ENCODE data around the gene BLVRA.
"Not testable (repeated sequence)": the region's sequence is repeated elsewhere in the genome, so short reads cannot be mapped to it uniquely, and the experiment has no call there.

GRCh38 chr7:43784585-43785087 lies 26.2 kb downstream of the BLVRA start:
- TF ChIP-seq, protein P1, sequence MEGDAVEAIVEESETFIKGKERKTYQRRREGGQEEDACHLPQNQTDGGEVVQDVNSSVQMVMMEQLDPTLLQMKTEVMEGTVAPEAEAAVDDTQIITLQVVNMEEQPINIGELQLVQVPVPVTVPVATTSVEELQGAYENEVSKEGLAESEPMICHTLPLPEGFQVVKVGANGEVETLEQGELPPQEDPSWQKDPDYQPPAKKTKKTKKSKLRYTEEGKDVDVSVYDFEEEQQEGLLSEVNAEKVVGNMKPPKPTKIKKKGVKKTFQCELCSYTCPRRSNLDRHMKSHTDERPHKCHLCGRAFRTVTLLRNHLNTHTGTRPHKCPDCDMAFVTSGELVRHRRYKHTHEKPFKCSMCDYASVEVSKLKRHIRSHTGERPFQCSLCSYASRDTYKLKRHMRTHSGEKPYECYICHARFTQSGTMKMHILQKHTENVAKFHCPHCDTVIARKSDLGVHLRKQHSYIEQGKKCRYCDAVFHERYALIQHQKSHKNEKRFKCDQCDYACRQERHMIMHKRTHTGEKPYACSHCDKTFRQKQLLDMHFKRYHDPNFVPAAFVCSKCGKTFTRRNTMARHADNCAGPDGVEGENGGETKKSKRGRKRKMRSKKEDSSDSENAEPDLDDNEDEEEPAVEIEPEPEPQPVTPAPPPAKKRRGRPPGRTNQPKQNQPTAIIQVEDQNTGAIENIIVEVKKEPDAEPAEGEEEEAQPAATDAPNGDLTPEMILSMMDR (IDR thresholded peaks at IDR 0.05): not testable (repeated sequence)
- TF ChIP-seq POLR2AphosphoS5 (IDR thresholded peaks at IDR 0.05): not testable (repeated sequence)
